Measurements from ENCODE around the gene AFAP1.
A peak's percentile ranks its signal among the peaks of the same experiment; 100 is the strongest.

AFAP1 gene

GRCh38 chr4:7960790-7961655 lies 21.4 kb upstream of the AFAP1 start:
- no peak overlapping the region for H3K4me3 ChIP-seq (ENCODE audit: insufficient read depth, low read depth, low read length, poor library complexity, severe bottlenecking)
- H3K27ac ChIP-seq (ENCODE audit: insufficient read depth, low read length, poor library complexity, severe bottlenecking), result no peak overlapping the region
- H3K4me1 ChIP-seq (ENCODE audit: control insufficient read depth, insufficient read depth, low read length, poor library complexity, severe bottlenecking), result peaks cover 15% of the 10 kb centered on the region
- no peaks in the 10 kb centered on the region for H3K27me3 ChIP-seq (replicated peaks; ENCODE audit: control insufficient read depth, insufficient read depth, low read length, poor library complexity, severe bottlenecking)
- peak in 1 of 3 donors; percentile 4 for DNase-seq
- no peaks in the 10 kb centered on the region for H3K36me3 ChIP-seq (ENCODE audit: control insufficient read depth, insufficient read depth, low read length)
- no peaks in the 10 kb centered on the region for H3K9me3 ChIP-seq (ENCODE audit: control insufficient read depth, low read length)

GRCh38 chr4:7960017-7960789 lies 20.5 kb upstream of the AFAP1 start:
- no peak for DNase-seq
- Histone ChIP-seq H3K4me1 (ENCODE audit: control insufficient read depth, insufficient read depth, low read length, poor library complexity, severe bottlenecking) (peaks cover 15% of the 10 kb centered on the region), H3K27ac (ENCODE audit: insufficient read depth, low read length, poor library complexity, severe bottlenecking) (no peak overlapping the region), H3K27me3 (replicated peaks; ENCODE audit: control insufficient read depth, insufficient read depth, low read length, poor library complexity, severe bottlenecking) (no peaks in the 10 kb centered on the region), H3K36me3 (ENCODE audit: control insufficient read depth, insufficient read depth, low read length) (no peaks in the 10 kb centered on the region), H3K9me3 (ENCODE audit: control insufficient read depth, low read length) (no peaks in the 10 kb centered on the region), H3K4me3 (ENCODE audit: insufficient read depth, low read depth, low read length, poor library complexity, severe bottlenecking) (no peak overlapping the region)

DNA sequence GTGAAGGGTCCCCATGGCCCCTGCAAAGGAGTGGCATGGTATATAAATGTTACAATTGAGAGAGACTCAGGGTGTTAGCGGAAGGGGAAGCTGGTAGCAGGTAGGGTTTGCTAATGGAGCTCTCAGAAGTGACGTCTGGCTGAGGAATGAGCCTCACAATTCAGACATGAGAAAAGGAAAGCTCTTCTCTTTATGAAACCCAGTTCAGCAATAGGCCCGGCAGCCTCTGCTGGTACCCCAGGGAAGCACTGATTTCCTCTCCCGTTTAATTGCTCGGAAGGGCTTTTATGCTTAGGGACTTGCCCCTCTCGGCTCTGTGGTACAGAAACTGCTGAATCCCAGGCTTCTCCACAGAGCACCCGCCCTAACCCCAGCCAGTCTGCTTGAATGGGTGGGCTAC lies 19.4 kb upstream of the AFAP1 start:
- DNase-seq, result no peak
- Histone ChIP-seq H3K4me1 (ENCODE audit: control insufficient read depth, insufficient read depth, low read length, poor library complexity, severe bottlenecking) (peaks cover 9% of the 10 kb centered on the region), H3K9me3 (ENCODE audit: control insufficient read depth, low read length) (no peaks in the 10 kb centered on the region), H3K4me3 (ENCODE audit: insufficient read depth, low read depth, low read length, poor library complexity, severe bottlenecking) (no peak overlapping the region), H3K27me3 (replicated peaks; ENCODE audit: control insufficient read depth, insufficient read depth, low read length, poor library complexity, severe bottlenecking) (no peaks in the 10 kb centered on the region), H3K36me3 (ENCODE audit: control insufficient read depth, insufficient read depth, low read length) (no peaks in the 10 kb centered on the region), H3K27ac (ENCODE audit: insufficient read depth, low read length, poor library complexity, severe bottlenecking) (no peak overlapping the region)

- Histone ChIP-seq H3K27ac (ENCODE audit: insufficient read depth, low read length, poor library complexity, severe bottlenecking) (no peak overlapping the region), H3K36me3 (ENCODE audit: control insufficient read depth, insufficient read depth, low read length) (no peaks in the 10 kb centered on the region), H3K4me3 (ENCODE audit: insufficient read depth, low read depth, low read length, poor library complexity, severe bottlenecking) (no peak overlapping the region), H3K4me1 (ENCODE audit: control insufficient read depth, insufficient read depth, low read length, poor library complexity, severe bottlenecking) (peaks cover 9% of the 10 kb centered on the region), H3K27me3 (replicated peaks; ENCODE audit: control insufficient read depth, insufficient read depth, low read length, poor library complexity, severe bottlenecking) (no peaks in the 10 kb centered on the region), H3K9me3 (ENCODE audit: control insufficient read depth, low read length) (no peaks in the 10 kb centered on the region)
- DNase-seq, result no peak
Observed at GRCh38 chr4:7956934-7957656, 17.4 kb upstream of the AFAP1 start.

- DNase-seq, result no peak
- Histone ChIP-seq H3K9me3 (ENCODE audit: control insufficient read depth, low read length) (no peaks in the 10 kb centered on the region), H3K4me1 (ENCODE audit: control insufficient read depth, insufficient read depth, low read length, poor library complexity, severe bottlenecking) (peaks cover 6% of the 10 kb centered on the region), H3K27me3 (replicated peaks; ENCODE audit: control insufficient read depth, insufficient read depth, low read length, poor library complexity, severe bottlenecking) (no peaks in the 10 kb centered on the region), H3K4me3 (ENCODE audit: insufficient read depth, low read depth, low read length, poor library complexity, severe bottlenecking) (no peak overlapping the region), H3K27ac (ENCODE audit: insufficient read depth, low read length, poor library complexity, severe bottlenecking) (no peak overlapping the region), H3K36me3 (ENCODE audit: control insufficient read depth, insufficient read depth, low read length) (no peaks in the 10 kb centered on the region)
Observed at GRCh38 chr4:7956270-7956808, 16.7 kb upstream of the AFAP1 start.

- no peak for DNase-seq
- Histone ChIP-seq H3K27ac (ENCODE audit: insufficient read depth, low read length, poor library complexity, severe bottlenecking) (no peak overlapping the region), H3K36me3 (ENCODE audit: control insufficient read depth, insufficient read depth, low read length) (no peaks in the 10 kb centered on the region), H3K9me3 (ENCODE audit: control insufficient read depth, low read length) (no peaks in the 10 kb centered on the region), H3K4me1 (ENCODE audit: control insufficient read depth, insufficient read depth, low read length, poor library complexity, severe bottlenecking) (no peaks in the 10 kb centered on the region), H3K4me3 (ENCODE audit: insufficient read depth, low read depth, low read length, poor library complexity, severe bottlenecking) (no peak overlapping the region), H3K27me3 (replicated peaks; ENCODE audit: control insufficient read depth, insufficient read depth, low read length, poor library complexity, severe bottlenecking) (no peaks in the 10 kb centered on the region)
Observed at GRCh38 chr4:7955393-7955792, 15.7 kb upstream of the AFAP1 start.

GRCh38 chr4:7952615-7953014 lies 13.0 kb upstream of the AFAP1 start:
- Histone ChIP-seq H3K4me3 (ENCODE audit: insufficient read depth, low read depth, low read length, poor library complexity, severe bottlenecking) (no peak overlapping the region), H3K9me3 (ENCODE audit: control insufficient read depth, low read length) (no peaks in the 10 kb centered on the region), H3K27ac (ENCODE audit: insufficient read depth, low read length, poor library complexity, severe bottlenecking) (no peak overlapping the region), H3K4me1 (ENCODE audit: control insufficient read depth, insufficient read depth, low read length, poor library complexity, severe bottlenecking) (no peaks in the 10 kb centered on the region), H3K36me3 (ENCODE audit: control insufficient read depth, insufficient read depth, low read length) (no peaks in the 10 kb centered on the region), H3K27me3 (replicated peaks; ENCODE audit: control insufficient read depth, insufficient read depth, low read length, poor library complexity, severe bottlenecking) (no peaks in the 10 kb centered on the region)
- DNase-seq, result no peak

DNA sequence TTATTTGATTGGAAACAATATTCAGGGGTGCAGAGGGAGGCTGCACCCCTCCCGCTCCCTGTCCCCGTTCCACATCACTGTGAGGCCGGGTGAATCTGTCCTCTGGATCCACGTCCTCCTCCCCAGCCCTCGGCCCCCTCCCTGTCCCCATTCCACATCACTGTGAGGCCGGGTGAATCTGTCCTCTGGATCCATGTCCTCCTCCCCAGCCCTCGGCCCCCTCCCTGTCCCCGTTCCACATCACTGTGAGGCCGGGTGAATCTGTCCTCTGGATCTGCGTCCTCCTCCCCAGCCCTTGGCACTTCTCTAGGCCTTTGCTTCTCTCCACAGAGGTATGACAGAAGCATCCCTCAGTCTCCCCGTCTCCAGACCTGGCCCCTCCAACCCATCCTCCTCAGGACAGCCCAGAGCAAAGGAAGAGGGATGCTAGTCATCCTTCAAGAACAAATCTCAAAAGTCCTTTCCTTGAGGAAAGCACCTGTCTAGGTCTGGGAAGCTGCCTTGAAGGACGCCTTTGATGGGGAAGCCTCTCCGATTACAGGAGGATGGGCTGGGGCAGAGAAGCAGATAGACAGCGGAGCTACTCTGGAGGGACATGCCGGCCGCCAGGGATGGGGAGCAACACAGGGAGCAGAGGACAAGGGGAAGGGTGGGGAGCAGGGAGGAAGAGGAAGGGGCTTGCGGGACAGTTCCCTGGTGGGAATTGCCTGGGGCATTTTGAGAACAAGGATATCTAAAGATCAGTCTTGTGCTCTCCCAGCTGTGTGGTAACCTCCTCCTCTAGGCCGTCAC lies 10.8 kb upstream of the AFAP1 start:
- DNase-seq, result no peak
- no peaks in the 10 kb centered on the region for H3K4me1 ChIP-seq (ENCODE audit: control insufficient read depth, insufficient read depth, low read length, poor library complexity, severe bottlenecking)
- no peaks in the 10 kb centered on the region for H3K27me3 ChIP-seq (replicated peaks; ENCODE audit: control insufficient read depth, insufficient read depth, low read length, poor library complexity, severe bottlenecking)
- H3K4me3 ChIP-seq (ENCODE audit: insufficient read depth, low read depth, low read length, poor library complexity, severe bottlenecking), result no peak overlapping the region
- no peaks in the 10 kb centered on the region for H3K9me3 ChIP-seq (ENCODE audit: control insufficient read depth, low read length)
- H3K36me3 ChIP-seq (ENCODE audit: control insufficient read depth, insufficient read depth, low read length), result no peaks in the 10 kb centered on the region
- H3K27ac ChIP-seq (ENCODE audit: insufficient read depth, low read length, poor library complexity, severe bottlenecking), result no peak overlapping the region

DNA sequence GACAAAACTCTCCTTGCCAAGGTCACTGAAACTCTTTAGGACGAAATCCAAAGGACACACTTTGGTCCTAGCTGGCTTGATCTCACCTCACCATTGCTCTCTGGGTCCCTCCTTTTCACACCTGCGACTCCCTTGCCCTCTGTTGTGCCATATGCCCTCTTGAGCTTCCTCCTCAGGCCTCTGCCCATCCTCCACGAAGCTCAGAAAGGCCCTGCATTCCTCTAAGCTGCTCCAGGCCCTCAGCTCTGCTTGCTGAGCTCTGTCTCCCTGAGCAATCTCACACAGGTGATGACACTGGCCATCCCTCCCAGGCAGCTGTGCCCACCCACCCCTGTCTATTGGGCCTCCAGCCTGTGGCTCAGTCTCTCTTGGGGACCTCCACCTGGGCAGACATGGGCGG lies 10.1 kb upstream of the AFAP1 start:
- no peak for DNase-seq
- no peaks in the 10 kb centered on the region for H3K9me3 ChIP-seq (ENCODE audit: control insufficient read depth, low read length)
- H3K27ac ChIP-seq (ENCODE audit: insufficient read depth, low read length, poor library complexity, severe bottlenecking), result no peak overlapping the region
- no peak overlapping the region for H3K4me3 ChIP-seq (ENCODE audit: insufficient read depth, low read depth, low read length, poor library complexity, severe bottlenecking)
- H3K4me1 ChIP-seq (ENCODE audit: control insufficient read depth, insufficient read depth, low read length, poor library complexity, severe bottlenecking), result no peaks in the 10 kb centered on the region
- H3K36me3 ChIP-seq (ENCODE audit: control insufficient read depth, insufficient read depth, low read length), result no peaks in the 10 kb centered on the region
- H3K27me3 ChIP-seq (replicated peaks; ENCODE audit: control insufficient read depth, insufficient read depth, low read length, poor library complexity, severe bottlenecking), result no peaks in the 10 kb centered on the region
